GM10248 (cell line): ENCODE measurements around the gene TAF5.

ENCODE experiments used
- CTCF ChIA-PET: fragments of 300-600 bp; sonication (Branson Sonifier 250); formaldehyde crosslinking; extraction: SDS; loops from one replicate; lab custom pipeline; 2021; ENCODE audit warnings: antibody characterized with exemption; lab: Yijun Ruan, JAX
- POLR2A ChIA-PET: fragments of 350-650 bp; sonication (Branson Sonifier 250); formaldehyde crosslinking; extraction: SDS; loops from one replicate; lab custom pipeline; 2020; ENCODE audit warnings: antibody characterized with exemption; lab: Yijun Ruan, JAX
- DNase-seq: peaks from one replicate; pipeline ENCODE4 v3.0.0; 2012; ENCODE audit errors: extremely low spot score
- CTCF ChIP-seq: IDR thresholded peaks from 2 replicates; pipeline ENCODE4 v1.5.1; 2012; ENCODE audit warnings: mild to moderate bottlenecking, low read depth; ENCODE audit errors: extremely low read depth, missing control alignments, control extremely low read depth

The TAF5 gene

DNA sequence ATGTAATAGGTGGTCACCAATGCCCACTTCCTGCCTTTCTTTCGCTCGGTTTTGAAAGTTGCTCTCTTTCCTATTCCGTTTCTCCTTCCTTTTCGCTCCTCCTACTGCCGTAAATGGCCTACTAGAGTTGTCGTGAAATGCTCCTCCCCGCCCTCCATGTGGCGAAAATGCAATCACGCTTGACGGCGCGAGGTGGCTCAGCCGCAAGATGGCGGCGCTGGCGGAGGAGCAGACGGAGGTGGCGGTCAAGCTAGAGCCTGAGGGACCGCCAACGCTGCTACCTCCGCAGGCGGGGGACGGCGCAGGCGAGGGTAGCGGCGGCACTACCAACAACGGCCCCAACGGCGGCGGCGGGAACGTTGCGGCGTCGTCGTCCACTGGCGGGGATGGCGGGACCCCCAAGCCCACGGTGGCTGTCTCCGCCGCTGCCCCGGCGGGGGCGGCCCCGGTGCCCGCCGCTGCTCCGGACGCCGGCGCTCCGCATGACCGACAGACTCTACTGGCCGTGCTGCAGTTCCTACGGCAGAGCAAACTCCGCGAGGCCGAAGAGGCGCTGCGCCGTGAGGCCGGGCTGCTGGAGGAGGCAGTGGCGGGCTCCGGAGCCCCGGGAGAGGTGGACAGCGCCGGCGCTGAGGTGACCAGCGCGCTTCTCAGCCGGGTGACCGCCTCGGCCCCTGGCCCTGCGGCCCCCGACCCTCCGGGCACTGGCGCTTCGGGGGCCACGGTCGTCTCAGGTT, at the start of gene TAF5:
Gene TAF5 (plus strand): TSS at position 195 of the 737 bp plus-strand sequence. CDS start 14 bp downstream, at position 209.
- ChIA-PET CTCF (interaction anchor here (1.2 to 1.4 kb wide), 4 partner anchors 16 to 30 kb away, joined by 3 to 5 read pairs (median 4); partner anchors contain the start of genes ATP5MK, PCGF6 and PDCD11), POLR2A (interaction anchor here (0.5 to 1.3 kb wide), 6 partner anchors 14 to 450 kb away, joined by 3 to 6 read pairs (median 4); partner anchors contain the start of genes ATP5MK, CNNM2 and PDCD11)
- DNase-seq: peak; percentile 92
- no peak for TF ChIP-seq CTCF

GRCh38 chr10:103327906-103328305, 39.9 kb upstream of the TAF5 start:
- CTCF ChIA-PET: no interaction called here
- no peak for TF ChIP-seq CTCF
- POLR2A ChIA-PET: no interaction called here

GRCh38 chr10:103333934-103334520, 33.7 kb upstream of the TAF5 start:
- peak; percentile 54 for TF ChIP-seq CTCF
- peak; percentile 35 for DNase-seq
- CTCF ChIA-PET: interaction anchor here (0.8 to 3.9 kb wide), 14 partner anchors 9 to 498 kb away, joined by 3 to 13 read pairs (median 6); partner anchors contain the start of genes CNNM2, CYP17A1 and PCGF6
- POLR2A ChIA-PET: no interaction called here

More at GRCh38 chr10:103327906-103328305, 39.9 kb upstream of the TAF5 start:
- peak; percentile 34 for DNase-seq

- ChIA-PET POLR2A (no interaction called here), CTCF (interaction anchor here (0.8 to 3.9 kb wide), 8 partner anchors 9 to 498 kb away, joined by 3 to 13 read pairs (median 10); partner anchors contain the start of genes CNNM2, CYP17A1 and PCGF6)
These were observed 33.2 kb upstream of the TAF5 start for GRCh38 chr10:103334567-103334966.

GRCh38 chr10:103336370-103336769, 31.4 kb upstream of the TAF5 start:
- ChIA-PET POLR2A (no interaction called here), CTCF (interaction anchor here (1.3 to 3.9 kb wide), 2 partner anchors 15 to 500 kb away, joined by 4 to 13 read pairs; partner anchors contain the start of genes CYP17A1 and PCGF6)
- DNase-seq: no peak
- no peak for TF ChIP-seq CTCF

More at GRCh38 chr10:103334567-103334966, 33.2 kb upstream of the TAF5 start:
- no peak for TF ChIP-seq CTCF
- no peak for DNase-seq

DNA sequence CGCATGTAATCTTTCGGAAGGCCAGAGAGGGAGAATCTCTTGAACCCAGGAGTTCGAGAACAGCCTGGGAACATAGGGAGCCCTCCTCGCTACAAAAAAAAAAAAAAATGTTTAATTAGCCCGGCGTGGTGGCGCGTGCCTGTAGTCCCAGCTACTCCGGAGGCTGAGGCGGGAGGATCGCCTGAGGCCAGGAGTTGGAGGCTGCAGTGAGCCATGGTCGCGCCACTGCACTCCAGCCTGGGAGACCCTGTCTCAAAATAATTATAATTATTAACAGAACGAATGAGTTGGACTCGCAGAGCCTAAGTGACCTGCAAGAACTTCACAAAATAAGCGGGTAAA, 17.6 kb upstream of the TAF5 start:
- no peak for DNase-seq
- TF ChIP-seq CTCF: no peak
- ChIA-PET POLR2A (no interaction called here), CTCF (interaction anchor here (2.1 kb wide), 1 partner anchor 16 kb away, joined by 7 read pairs; no protein-coding TSS in a partner anchor)
